Activated T-helper 9 cell treated with anti-CD3 and anti-CD28 coated beads, Interleukin-2, amount 50 U/mL, for 16 hours (primary cell): Measurements from ENCODE around the gene NPL.

Source experiments
- DNase-seq: peaks from one replicate; pipeline ENCODE4 v3.0.0-alpha.2; 2020; ENCODE audit warnings: low read depth

The NPL gene

DNA sequence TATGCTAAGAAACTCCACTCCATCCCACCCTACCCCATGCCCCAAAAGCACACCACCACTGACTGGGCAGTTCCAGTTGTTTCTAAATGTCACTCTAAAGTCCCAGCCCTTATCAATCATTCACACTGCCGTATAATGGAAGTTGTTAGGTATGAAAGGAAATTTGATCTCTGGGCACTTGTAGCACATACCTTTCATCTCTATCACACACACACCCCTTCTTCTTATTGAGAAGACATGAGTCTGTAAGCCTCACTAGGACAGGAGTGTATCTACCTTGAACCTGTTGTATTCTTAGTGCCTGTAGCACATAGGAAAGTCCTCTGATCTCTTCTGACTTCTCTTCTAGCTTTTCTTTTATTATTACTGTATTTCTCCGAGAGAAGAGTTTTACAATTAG lies 27.3 kb downstream of the NPL start:
- no peak for DNase-seq

GRCh38 chr1:182817802-182818201 lies 28.2 kb downstream of the NPL start:
- DNase-seq, result no peak

GRCh38 chr1:182823220-182823619 lies 33.6 kb downstream of the NPL start:
- no peak for DNase-seq

DNA sequence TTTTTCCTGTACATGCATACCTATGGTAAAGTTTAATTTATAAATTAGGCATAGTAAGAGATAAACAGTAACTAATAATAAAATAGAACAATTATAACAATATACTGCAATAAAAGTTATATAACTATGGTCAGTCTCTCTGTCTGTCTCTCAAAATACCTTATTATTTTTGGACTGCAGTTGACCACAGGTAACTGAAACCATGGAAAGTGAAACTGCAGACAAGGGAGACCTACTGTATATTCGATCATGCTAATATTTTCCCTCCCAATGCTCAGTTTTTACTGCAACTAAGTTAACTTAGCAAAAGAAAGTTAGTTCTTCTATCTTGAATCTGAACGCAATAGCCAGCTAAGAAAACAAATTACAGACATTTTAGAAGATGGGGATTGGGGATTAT lies 37.3 kb downstream of the NPL start:
- DNase-seq, result no peak

- no peak for DNase-seq
These were observed 39.8 kb downstream of the NPL start for GRCh38 chr1:182829285-182829932.

DNA sequence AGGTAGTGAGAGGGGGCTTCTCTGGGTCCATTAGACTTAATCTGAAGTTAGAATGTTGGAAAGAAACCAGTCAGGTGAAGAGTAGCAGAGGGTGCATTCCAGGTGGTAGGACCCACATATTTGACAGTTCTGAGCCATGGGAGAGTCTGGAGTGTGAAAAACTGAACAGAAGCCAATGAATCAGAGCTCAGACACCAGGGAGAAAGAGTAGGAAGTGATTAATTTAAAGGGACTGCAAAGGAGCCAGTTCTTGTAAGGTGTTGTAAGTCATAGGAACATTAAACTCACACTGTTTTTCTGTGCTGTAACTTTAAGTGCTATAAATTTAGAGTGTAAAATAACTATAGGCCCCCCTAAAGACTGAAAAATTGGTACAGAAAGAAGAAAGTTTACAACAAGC lies 43.7 kb downstream of the NPL start:
- no peak for DNase-seq

GRCh38 chr1:182834326-182834725 lies 44.8 kb downstream of the NPL start:
- no peak for DNase-seq

DNA sequence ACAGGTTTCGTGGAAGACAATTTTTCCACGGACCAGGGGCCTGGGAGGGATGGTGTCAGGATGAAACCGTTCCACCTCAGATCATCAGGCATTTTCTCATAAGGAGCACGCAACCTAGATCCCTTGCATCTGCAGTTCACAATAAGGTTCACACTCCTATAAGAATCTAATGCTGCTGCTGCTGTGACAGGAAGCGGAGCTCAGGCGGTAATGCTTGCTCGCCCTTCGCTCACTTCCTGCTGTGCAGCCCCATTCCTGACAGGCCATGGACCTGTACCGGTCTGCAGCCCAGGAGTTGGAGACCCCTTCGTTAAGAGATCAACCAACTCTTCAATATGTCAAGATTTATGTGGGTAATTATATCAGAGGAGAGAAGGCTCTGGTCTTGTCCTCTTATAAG lies 46.2 kb downstream of the NPL start:
- no peak for DNase-seq

- peak; percentile 94 for DNase-seq
These were observed 49.9 kb downstream of the NPL start, which contains the start of gene DHX9 for GRCh38 chr1:182839209-182840066. Gene DHX9 (plus strand): TSS chr1:182839347. CDS start chr1:182842567, 3,220 bp downstream.

DNA sequence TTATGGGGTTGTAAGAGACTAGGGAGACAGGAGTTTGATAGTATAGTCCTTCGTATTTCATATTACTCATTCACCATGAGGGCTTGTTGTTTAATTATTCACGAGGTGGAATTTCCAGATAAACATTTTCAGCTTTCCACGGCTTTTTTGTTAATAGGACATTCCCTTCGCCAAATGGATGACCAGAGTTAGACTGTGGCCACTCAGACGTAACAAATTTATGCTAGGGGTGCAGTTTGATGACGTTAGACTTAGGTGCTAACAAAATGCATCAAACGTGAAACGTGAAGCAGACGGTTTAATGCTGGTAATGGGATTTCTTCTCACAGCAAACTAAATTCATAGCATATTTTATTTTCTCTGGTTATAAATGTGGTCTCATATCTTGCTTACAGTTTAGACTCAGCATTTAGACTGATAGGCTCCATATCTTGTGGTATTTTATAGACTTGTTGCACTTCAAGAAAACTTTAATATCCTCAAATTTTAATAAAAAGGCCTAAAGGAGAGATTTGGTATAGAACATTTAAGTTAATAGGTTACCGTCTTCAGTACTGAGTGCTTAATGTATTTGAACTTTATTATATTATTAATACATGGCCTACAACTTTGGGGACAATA lies 51.9 kb downstream of the NPL start:
- DNase-seq, result no peak

DNA sequence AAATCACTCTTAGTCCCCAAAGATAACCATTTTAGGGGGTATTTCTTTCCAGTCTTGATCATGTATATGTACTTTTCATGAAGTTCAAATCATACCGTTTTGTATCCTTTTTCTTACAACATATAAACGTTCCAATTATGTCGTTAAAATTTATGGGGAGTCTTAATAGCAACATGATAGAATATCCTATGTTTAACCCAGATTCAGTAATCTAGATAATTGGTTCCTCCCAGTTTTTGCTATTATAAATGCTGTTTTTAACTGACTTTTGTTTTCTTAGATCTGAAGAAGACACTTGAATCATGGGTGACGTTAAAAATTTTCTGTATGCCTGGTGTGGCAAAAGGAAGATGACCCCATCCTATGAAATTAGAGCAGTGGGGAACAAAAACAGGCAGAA lies 52.7 kb downstream of the NPL start:
- DNase-seq, result no peak

DNA sequence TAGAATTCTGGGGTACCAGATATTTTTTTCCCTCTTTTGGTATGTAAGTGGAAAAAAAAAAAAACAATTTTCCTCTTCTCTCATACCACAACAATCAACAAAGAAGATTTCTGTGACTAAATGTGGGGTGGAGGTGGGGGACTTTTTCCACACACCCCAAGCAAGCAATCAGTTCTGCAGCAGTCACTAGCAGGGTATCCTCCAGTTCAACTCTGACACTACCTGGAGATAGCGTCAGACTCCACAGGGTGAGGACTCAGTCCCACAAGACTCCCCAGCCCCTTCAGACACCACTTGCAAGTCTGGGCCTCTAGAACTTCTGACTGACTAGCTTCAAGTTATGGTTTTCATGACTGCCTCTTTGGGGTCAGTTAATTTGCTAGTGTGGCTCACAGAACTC lies 55.8 kb downstream of the NPL start:
- DNase-seq, result no peak

DNA sequence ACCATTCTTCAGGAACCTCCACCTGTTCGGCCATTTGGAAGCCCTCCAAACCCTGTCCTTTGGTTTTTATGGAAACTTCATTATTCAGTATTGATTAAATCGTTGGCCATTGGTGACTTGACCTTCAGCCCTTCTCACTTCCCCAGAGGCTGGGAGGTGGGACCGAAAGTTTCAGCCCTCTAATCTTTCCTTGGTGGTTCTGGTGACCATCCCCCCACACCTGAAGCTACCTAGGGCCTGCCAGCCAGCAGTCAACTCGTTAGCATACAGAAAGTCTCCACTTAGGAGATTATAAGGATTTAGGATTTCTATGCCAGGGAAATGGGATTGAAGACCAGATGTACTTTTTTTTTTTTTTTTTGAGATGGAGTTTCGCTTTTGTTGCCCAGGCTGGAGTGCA lies 56.3 kb downstream of the NPL start:
- no peak for DNase-seq

DNA sequence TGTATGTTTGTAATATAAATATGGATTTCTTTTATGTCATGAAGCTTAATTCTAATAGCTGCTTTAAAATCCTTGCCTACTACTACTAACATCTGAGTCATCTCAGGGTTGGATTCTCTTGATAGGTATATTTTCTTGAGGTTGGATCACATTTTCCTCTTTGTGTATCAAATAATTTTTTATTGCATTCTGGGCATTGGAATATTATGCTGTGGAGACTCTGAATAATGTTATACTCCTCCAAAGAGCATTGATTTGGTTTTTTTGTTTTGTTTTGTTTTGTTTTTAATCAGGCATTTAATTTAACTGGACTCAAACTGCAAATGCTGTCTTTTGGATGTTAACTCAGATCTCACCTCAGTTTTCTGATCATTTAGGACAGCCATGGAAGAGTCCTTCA lies 57.5 kb downstream of the NPL start:
- no peak for DNase-seq

GRCh38 chr1:182848736-182849135 lies 59.2 kb downstream of the NPL start:
- DNase-seq, result no peak

DNA sequence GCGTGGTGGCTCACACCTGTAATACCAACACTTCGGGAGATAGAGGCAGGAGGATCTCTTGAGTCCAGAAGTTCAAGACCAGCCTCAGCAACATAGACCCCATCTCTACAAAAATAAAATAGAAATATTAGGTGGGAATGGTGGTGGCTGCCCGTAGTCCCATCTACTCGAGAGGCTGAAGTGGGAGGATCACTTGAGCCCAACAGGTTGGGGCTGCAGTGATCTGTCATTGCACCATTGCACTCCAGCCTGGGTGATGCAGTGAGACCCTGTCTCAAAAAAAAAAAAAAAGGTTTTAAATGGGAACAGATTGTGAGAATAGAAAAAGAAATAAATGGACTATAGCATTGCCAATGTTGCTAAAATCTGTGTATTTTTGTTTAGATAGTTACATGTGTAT lies 60.7 kb downstream of the NPL start:
- DNase-seq, result no peak

- DNase-seq, result no peak
These were observed 62.3 kb downstream of the NPL start for GRCh38 chr1:182851825-182852224.

DNA sequence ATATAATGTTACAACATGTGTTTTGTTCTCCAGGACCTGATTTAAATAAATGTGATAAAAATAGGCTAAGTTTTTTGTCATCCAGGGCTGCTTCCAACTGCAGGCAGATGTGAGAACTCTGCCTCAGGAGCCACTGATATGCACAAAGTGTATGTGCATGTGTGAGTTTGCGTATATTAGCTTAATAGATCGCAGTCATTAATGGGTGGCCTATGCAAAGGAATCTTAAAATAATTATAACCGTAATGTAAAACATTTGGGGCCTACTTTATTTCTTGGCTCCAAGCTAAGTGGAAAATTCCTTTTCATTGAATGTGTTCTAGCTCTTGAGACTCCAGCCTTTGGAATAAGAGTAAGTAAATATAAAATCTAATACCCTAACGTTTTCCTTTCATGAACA lies 66.3 kb downstream of the NPL start:
- no peak for DNase-seq

- no peak for DNase-seq
These were observed 67.6 kb downstream of the NPL start for GRCh38 chr1:182857212-182857611.

GRCh38 chr1:182860658-182861057 lies 71.1 kb downstream of the NPL start:
- DNase-seq, result no peak

GRCh38 chr1:182861994-182862393 lies 72.4 kb downstream of the NPL start:
- DNase-seq, result no peak

DNA sequence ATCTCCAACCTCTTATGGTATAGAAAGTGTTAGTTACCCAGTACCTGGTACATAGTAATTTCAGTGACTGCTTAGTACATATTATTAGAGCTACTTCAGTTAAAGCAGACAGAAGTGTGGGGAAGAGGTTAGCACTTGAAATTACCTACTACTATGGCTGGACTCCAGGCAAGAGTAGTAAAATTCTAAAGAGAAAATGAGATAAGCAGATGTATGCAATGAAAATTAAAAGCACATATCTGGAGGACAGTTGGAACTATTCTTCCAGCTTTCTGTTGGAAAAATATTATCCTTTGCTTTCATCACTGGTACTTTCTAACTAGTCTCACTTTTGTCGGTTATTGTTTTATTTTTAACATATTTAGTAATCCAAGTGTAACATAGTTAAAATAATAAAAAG lies 73.3 kb downstream of the NPL start:
- DNase-seq, result no peak

GRCh38 chr1:182863940-182864339 lies 74.4 kb downstream of the NPL start:
- no peak for DNase-seq
